ENCODE data around the gene ANKIB1. TPM values are rescaled to one million over a fixed set of nuclear protein-coding genes. Genes with fewer than 3 reads are reported as not detected.
"Not testable (repeated sequence)": the region's sequence is repeated elsewhere in the genome, so short reads cannot be mapped to it uniquely, and the experiment has no call there.

ANKIB1 gene
- total RNA-seq, 4 donors from 2014 or later, result 27.1 to 38.1 (median 36.8) TPM

DNA sequence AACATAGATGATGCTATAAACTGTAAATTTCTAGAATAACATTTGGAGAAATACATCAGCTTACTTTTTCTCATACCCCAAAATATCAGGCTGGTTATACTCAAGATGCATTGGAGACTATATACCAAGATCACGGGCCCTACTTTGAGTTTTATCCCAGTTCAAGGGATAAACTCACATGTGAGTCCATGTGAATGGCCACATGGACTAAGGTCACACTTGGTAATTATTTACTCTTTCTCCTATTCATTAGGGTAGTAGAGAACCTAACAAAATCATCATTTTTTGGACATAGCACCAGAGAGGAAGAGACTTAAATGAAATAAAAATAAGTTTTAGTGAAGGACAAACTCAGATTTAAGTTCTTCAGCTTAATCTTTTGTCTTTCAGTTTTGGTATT, 108.4 kb downstream of the ANKIB1 start:
- no peak for DNase-seq (ENCODE audit: low spot score in 2 of 2)
- 91 to 96% methylated on average over 1 of the region's 1 CpG for WGBS, 2 donors
- Histone ChIP-seq H3K36me3 (peaks cover 0 to 56% (median 0%) of the 10 kb centered on the region in 3 donors), H3K4me1 (no peaks in the 10 kb centered on the region), H3K27ac (no peak overlapping the region), H3K27me3 (no peaks in the 10 kb centered on the region), H3K4me3 (no peak overlapping the region), H3K9me3 (no peaks in the 10 kb centered on the region)
- TF ChIP-seq, protein P1, sequence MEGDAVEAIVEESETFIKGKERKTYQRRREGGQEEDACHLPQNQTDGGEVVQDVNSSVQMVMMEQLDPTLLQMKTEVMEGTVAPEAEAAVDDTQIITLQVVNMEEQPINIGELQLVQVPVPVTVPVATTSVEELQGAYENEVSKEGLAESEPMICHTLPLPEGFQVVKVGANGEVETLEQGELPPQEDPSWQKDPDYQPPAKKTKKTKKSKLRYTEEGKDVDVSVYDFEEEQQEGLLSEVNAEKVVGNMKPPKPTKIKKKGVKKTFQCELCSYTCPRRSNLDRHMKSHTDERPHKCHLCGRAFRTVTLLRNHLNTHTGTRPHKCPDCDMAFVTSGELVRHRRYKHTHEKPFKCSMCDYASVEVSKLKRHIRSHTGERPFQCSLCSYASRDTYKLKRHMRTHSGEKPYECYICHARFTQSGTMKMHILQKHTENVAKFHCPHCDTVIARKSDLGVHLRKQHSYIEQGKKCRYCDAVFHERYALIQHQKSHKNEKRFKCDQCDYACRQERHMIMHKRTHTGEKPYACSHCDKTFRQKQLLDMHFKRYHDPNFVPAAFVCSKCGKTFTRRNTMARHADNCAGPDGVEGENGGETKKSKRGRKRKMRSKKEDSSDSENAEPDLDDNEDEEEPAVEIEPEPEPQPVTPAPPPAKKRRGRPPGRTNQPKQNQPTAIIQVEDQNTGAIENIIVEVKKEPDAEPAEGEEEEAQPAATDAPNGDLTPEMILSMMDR (IDR thresholded peaks at IDR 0.05), result no peak
- TF ChIP-seq EP300 (IDR thresholded peaks at IDR 0.05) (no peak), POLR2A (IDR thresholded peaks at IDR 0.05) (no peak)

DNA sequence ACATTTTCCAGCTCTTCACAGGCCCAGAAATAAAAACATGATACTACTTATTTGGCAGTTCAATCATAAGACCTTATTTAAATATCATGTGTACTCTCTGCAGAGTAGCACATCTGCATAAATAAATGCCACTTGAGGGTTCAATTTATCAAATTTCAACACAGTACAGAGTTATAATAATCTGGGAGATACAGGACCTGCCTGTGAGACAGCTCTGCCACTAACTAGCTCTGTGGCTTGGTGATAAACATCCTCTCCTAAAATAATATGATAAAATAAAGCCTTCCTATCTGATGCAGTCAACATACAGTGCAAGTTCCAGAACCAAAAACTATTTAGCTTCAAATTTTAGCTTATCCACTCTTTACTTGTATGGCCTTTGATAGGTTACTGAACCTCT, 110.6 kb downstream of the ANKIB1 start:
- Histone ChIP-seq H3K27ac (no peak overlapping the region), H3K9me3 (no peaks in the 10 kb centered on the region), H3K36me3 (peaks cover 0 to 57% (median 0%) of the 10 kb centered on the region in 3 donors), H3K4me3 (no peak overlapping the region), H3K4me1 (no peaks in the 10 kb centered on the region), H3K27me3 (no peaks in the 10 kb centered on the region)
- TF ChIP-seq EP300 (IDR thresholded peaks at IDR 0.05) (no peak), POLR2A (IDR thresholded peaks at IDR 0.05) (no peak)
- TF ChIP-seq, protein P1 (IDR thresholded peaks at IDR 0.05), result no peak
- no peak for DNase-seq (ENCODE audit: low spot score in 2 of 2)

DNA sequence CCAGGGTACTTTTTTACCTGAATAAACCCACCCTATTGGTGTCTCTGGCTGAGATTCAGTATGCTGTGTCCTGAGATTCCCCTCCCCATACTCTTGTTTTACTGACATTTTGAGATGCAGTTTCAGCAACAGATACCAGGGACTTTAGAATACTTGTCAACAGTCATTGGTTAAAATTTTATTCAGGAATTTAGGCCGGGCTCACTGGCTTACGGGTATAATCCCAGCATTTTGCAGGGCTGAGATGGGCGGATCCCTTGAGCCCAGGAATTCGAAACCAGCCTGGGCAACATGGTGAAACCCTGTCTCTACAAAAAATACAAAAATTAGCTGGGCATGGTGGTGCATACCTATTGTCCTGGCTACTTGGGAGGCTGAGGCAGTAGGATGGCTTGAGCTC, 111.5 kb downstream of the ANKIB1 start:
- Histone ChIP-seq H3K4me1 (no peaks in the 10 kb centered on the region), H3K9me3 (no peaks in the 10 kb centered on the region), H3K27ac (no peak overlapping the region), H3K4me3 (no peak overlapping the region), H3K27me3 (no peaks in the 10 kb centered on the region), H3K36me3 (peaks cover 0 to 51% (median 0%) of the 10 kb centered on the region in 3 donors)
- WGBS, 2 donors, result 94 to 98% methylated on average over 4 of the region's 4 CpGs
- no peak for TF ChIP-seq EP300 (IDR thresholded peaks at IDR 0.05)
- TF ChIP-seq, protein P1 (IDR thresholded peaks at IDR 0.05), result no peak
- no peak for TF ChIP-seq POLR2A (IDR thresholded peaks at IDR 0.05)
- no peak for DNase-seq (ENCODE audit: low spot score in 2 of 2)

DNA sequence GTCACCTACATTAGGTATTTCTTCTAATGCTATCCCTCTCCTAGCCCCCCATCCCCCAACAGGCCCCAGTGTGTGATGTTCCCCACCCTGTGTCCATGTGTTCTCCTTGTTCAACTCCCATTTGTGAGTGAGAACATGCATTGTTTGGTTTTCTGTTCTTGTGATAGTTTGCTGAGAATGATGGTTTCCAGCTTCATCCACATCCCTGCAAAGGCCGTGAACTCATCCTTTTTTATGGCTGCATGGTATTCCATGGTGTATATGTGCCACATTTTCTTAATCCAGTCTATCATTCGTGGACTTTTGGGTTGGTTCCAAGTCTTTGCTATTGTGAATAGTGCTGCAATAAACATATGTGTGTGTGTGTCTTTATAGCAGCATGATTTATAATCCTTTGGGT, 113.4 kb downstream of the ANKIB1 start:
- peaks cover 0 to 49% (median 0%) of the 10 kb centered on the region in 3 donors for H3K36me3 ChIP-seq
- H3K27ac ChIP-seq; H3K4me1 ChIP-seq; H3K27me3 ChIP-seq; H3K9me3 ChIP-seq; DNase-seq (ENCODE audit: low spot score in 2 of 2); H3K4me3 ChIP-seq: not testable (repeated sequence)
- WGBS, 2 donors, result 94 to 98% methylated on average over 2 of the region's 2 CpGs

DNA sequence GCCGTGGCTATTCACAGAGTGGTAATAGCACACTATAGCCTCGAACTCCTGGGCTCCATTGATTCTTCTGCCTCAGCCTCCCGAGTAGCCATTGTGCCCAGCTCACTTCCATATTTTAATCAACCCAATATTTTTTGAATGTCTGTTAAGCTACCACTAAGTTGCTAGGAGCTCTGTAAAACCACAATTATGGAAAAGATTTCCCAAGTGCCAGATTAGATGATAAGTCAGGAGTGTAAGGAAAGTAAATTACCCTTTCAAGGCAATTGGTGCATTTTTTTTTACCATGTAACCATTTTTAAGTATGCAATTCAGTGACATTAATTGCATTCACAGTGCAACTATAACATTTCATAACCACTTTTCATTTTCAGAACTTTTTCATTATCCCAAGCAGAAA, 114.0 kb downstream of the ANKIB1 start:
- no peak for TF ChIP-seq EP300 (IDR thresholded peaks at IDR 0.05)
- TF ChIP-seq, protein P1 (IDR thresholded peaks at IDR 0.05), result no peak
- no peak for TF ChIP-seq POLR2A (IDR thresholded peaks at IDR 0.05)
- WGBS, 2 donors, result 93 to 94% methylated on average over 3 of the region's 3 CpGs
- H3K4me1 ChIP-seq, result no peaks in the 10 kb centered on the region
- DNase-seq (ENCODE audit: low spot score in 2 of 2), result no peak
- no peaks in the 10 kb centered on the region for H3K27me3 ChIP-seq
- no peaks in the 10 kb centered on the region for H3K9me3 ChIP-seq
- H3K27ac ChIP-seq, result no peak overlapping the region
- H3K36me3 ChIP-seq, result peaks cover 0 to 48% (median 0%) of the 10 kb centered on the region in 3 donors
- no peak overlapping the region for H3K4me3 ChIP-seq

DNA sequence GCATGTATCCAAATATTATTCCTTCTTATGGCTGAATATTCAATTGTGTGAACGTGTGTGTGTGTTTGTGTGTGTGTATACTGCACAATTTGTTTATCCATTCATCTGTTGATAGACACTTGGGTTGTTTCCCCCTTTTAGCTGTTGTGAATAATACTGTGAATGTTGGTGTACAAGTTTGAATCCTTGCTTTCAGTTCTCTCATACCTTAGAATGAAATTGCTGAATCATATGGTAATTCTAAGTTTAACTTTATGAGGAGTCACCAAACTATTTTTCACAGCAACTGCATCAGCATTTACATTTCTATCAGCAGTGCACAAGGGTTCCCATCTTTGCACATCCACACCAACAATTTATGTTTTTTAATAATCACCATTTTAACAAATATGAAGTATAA, 114.6 kb downstream of the ANKIB1 start:
- DNase-seq (ENCODE audit: low spot score in 2 of 2), result no peak
- Histone ChIP-seq H3K27me3 (no peaks in the 10 kb centered on the region), H3K4me3 (no peak overlapping the region), H3K36me3 (peaks cover 0 to 48% (median 0%) of the 10 kb centered on the region in 3 donors), H3K9me3 (no peaks in the 10 kb centered on the region), H3K27ac (no peak overlapping the region), H3K4me1 (no peaks in the 10 kb centered on the region)
- 61 to 73% methylated on average over 1 of the region's 1 CpG for WGBS, 2 donors
- TF ChIP-seq POLR2A (IDR thresholded peaks at IDR 0.05), result no peak
- TF ChIP-seq, protein P1 (IDR thresholded peaks at IDR 0.05), result no peak
- TF ChIP-seq EP300 (IDR thresholded peaks at IDR 0.05), result no peak

Measured in tibial nerve (tissue), 4 donors.